Prostate gland (tissue), 2 donors: ENCODE results near the gene GBGT1. TPM values are rescaled to one million over a fixed set of nuclear protein-coding genes. Genes with fewer than 3 reads are reported as not detected.
A peak's percentile ranks its signal among the peaks of the same experiment; 100 is the strongest.

ENCODE experiments used
- DNase-seq: peaks from one replicate; pipeline ENCODE4 v3.0.0-alpha.2; 2019; ENCODE audit warnings: low spot score
- H3K27ac ChIP-seq, 2 donors: fragments of 200-600 bp; sonication (generic); 2 replicates each; pipeline ENCODE4 v1.5.1; 2017 to 2019
- H3K27me3 ChIP-seq: fragments of 200-600 bp; sonication (generic); replicated peaks from 2 replicates; pipeline ENCODE4 v1.5.1; 2019; ENCODE audit not compliant: insufficient read depth
- H3K36me3 ChIP-seq, 2 donors: fragments of 200-600 bp; sonication (generic); 1 replicate in 1 of 2; 2 replicates in 1 of 2; pipeline versions ENCODE4 v1.5.1 to v1.8.1; 2017 to 2019
- H3K4me1 ChIP-seq: fragments of 200-600 bp; sonication (generic); replicated peaks from 2 replicates; pipeline ENCODE4 v1.5.1; 2019
- H3K4me3 ChIP-seq, 2 donors: fragments of 200-600 bp; sonication (generic); 2 replicates each; pipeline ENCODE4 v1.5.1; 2017 to 2019
- H3K9me3 ChIP-seq: fragments of 200-600 bp; sonication (generic); 2 replicates; pipeline ENCODE4 v1.5.1; 2017
- POLR2A ChIP-seq: fragments of 450-650 bp; IDR thresholded peaks from one replicate; pipeline ENCODE4 v1.6.1; 2016; ENCODE audit warnings: antibody characterized with exemption, mild to moderate bottlenecking
- POLR2AphosphoS5 ChIP-seq: sonication (generic); formaldehyde crosslinking; IDR thresholded peaks from one replicate; pipeline ENCODE4 v1.6.1; 2017; ENCODE audit warnings: antibody characterized with exemption
- WGBS: methylation state at CpG from one replicate; pipeline ENCODE4 v1.1.5; 2018; 5-methylcytosine and 5-hydroxymethylcytosine counted together
- intact Hi-C: fragments of 100-400 bp; cut with DNase I; formaldehyde crosslinking; loops from one replicate; pipeline ENCODE4 v1.14.2; 2022
- total RNA-seq, 2 donors: library from RNA; depleted of rRNA; stranded (reverse); fragments of >200 nt; gene quantifications; one replicate each; pipeline ENCODE4 v1.1.0, GENCODE V29; 2016
- TF ChIP-seq, protein P1 (sequence below), 4 experiments: fragments of 200-600 bp in 2 of 4; fragments of 450-650 bp in 2 of 4; sonication (generic) in 2 of 4; IDR thresholded peaks; 1 replicate in 3 of 4; 2 replicates in 1 of 4; pipeline ENCODE4 v1.5.1; 2016 to 2019; ENCODE audit warnings: antibody characterized with exemption in 4 of 4, mild to moderate bottlenecking in 2 of 4, moderate library complexity in 2 of 4

Gene GBGT1
- total RNA-seq, 2 donors from 2014 or later, result 10.7 to 14.0 TPM

DNA sequence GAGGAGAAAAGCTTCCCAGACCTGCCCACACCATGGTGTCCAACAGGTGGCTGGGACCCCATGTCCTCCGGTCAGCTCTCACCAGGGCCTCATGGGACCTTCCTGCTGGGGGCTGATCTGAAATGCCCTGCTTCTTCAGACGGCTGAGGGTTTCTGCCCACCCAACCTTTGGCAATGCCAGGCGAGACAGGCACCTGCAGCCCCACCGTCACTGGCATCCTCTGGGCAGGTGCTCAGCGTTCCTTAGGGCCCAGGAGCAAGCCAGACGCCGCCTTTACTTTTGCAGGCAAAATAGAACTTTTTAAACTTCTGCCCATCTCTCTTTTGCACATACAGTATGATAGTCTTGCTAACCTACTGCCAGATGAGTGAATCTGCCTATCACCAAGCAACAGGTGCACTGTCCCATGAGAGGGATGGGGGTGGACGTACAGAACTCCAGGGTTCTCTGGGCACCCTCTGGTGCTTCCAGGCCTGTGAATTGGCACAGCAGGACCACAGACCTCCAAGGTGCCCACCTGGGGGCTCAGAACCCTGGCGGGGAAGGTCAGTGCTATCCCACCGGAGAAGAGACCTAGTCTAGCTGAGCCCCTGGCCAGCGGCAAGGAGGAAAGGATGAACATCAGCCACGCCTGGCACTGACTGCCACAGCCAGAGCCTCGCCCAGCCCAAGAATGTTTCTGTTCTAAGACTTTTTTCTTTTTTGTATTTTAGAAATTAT lies 37.9 kb upstream of the GBGT1 start:
- whole genome bisulfite sequencing, result 76% methylated on average over 13 of the region's 13 CpGs
- no peaks in the 10 kb centered on the region for H3K27me3 ChIP-seq
- H3K36me3 ChIP-seq, result no peaks in the 10 kb centered on the region
- no peak overlapping the region for H3K4me3 ChIP-seq
- no peak for TF ChIP-seq POLR2AphosphoS5
- TF ChIP-seq POLR2A, result no peak
- TF ChIP-seq, protein P1, sequence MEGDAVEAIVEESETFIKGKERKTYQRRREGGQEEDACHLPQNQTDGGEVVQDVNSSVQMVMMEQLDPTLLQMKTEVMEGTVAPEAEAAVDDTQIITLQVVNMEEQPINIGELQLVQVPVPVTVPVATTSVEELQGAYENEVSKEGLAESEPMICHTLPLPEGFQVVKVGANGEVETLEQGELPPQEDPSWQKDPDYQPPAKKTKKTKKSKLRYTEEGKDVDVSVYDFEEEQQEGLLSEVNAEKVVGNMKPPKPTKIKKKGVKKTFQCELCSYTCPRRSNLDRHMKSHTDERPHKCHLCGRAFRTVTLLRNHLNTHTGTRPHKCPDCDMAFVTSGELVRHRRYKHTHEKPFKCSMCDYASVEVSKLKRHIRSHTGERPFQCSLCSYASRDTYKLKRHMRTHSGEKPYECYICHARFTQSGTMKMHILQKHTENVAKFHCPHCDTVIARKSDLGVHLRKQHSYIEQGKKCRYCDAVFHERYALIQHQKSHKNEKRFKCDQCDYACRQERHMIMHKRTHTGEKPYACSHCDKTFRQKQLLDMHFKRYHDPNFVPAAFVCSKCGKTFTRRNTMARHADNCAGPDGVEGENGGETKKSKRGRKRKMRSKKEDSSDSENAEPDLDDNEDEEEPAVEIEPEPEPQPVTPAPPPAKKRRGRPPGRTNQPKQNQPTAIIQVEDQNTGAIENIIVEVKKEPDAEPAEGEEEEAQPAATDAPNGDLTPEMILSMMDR (IDR thresholded peaks at IDR 0.05), result no peak
- no peak for DNase-seq
- no peaks in the 10 kb centered on the region for H3K4me1 ChIP-seq
- H3K9me3 ChIP-seq, result no peaks in the 10 kb centered on the region
- H3K27ac ChIP-seq, result no peak overlapping the region
- intact Hi-C loops, result no loop called here

DNA sequence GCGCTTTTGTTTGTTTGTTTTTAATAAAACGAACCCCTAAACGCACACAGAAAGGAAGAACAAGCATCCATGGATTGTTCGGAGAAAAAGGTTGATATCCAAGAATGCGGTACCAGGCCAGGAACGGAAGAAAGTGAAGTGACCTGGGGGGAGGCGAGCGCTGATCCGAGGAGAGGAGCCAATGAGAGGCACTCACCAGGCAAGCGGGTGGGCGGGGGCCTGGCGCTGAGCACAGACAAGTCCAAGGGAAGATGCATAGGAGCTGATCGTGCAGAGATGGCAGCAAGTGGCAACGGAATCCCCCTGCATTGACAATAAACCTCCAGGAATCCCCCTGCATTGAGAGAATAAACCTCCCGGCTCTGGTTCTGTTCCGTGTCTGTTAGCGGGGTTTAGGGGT lies 36.9 kb upstream of the GBGT1 start:
- Histone ChIP-seq H3K27ac (no peak overlapping the region), H3K36me3 (no peaks in the 10 kb centered on the region), H3K9me3 (no peaks in the 10 kb centered on the region), H3K4me1 (no peaks in the 10 kb centered on the region), H3K27me3 (no peaks in the 10 kb centered on the region), H3K4me3 (no peak overlapping the region)
- intact Hi-C loops, result no loop called here
- 87% methylated on average over 17 of the region's 17 CpGs for WGBS
- no peak for DNase-seq
- no peak for TF ChIP-seq POLR2A
- no peak for TF ChIP-seq POLR2AphosphoS5
- TF ChIP-seq, protein P1 (IDR thresholded peaks at IDR 0.05), result no peak

DNA sequence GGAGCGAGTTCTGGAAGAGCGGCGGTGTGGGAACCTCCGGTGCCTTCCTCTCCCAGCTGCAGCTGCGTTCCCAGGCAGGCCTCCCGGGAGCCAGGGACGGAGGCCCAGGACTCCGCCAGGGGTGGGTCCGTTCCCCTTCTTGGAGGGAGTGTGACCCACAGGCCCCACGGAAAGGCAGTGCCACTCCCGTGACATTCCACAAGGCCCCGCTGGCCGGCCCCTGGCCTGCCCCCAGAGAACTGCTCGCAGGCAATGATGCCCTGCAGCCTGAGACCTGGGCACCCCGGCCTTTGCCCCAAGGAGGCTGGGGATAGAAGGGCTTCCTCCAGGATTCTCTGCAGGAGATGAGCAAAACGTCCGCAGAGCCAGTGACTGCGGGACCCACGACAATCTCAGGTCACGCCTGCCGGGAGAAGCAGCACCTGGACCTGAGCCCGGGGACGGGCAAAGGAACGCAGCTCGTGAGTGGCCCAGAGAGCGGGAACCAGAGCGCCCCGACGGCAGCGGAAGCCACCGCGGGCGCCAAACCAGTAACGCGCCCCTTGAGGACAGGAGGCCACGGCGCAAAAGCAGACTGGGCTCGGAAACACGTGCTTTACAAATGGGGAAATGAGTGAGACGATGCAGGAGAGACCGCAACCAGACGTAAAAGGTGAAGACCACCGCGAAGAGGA lies 36.1 kb upstream of the GBGT1 start:
- H3K4me3 ChIP-seq, result peak overlapping the region; percentile 8 to 10
- WGBS, result 52% methylated on average over 43 of the region's 44 CpGs
- H3K4me1 ChIP-seq, result no peaks in the 10 kb centered on the region
- intact Hi-C loops, result no loop called here
- no peaks in the 10 kb centered on the region for H3K9me3 ChIP-seq
- H3K36me3 ChIP-seq, result no peaks in the 10 kb centered on the region
- TF ChIP-seq, protein P1 (IDR thresholded peaks at IDR 0.05), result no peak
- TF ChIP-seq POLR2AphosphoS5, result no peak
- no peak for TF ChIP-seq POLR2A
- no peaks in the 10 kb centered on the region for H3K27me3 ChIP-seq
- DNase-seq, result no peak
- no peak overlapping the region for H3K27ac ChIP-seq

DNA sequence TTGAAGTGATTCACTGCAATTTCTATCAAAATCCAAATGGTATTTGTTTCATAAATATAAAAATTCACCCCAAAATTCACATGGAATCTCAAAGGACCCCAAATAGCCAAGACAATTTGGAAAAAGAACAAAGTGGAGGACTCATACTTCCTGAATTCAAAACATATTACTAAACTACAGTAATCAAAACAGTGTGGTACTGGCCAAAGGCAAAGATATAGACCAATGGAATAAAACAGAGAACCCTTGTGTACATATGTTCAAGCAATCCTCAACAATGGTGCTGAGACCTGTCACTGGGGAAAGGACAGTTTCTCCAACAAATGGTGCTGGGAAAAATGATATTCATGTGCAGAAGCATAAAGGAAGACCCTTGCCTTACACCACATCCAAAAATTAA lies 31.3 kb upstream of the GBGT1 start:
- Histone ChIP-seq H3K4me1 (no peaks in the 10 kb centered on the region), H3K27me3 (no peaks in the 10 kb centered on the region), H3K36me3 (no peaks in the 10 kb centered on the region), H3K9me3 (no peaks in the 10 kb centered on the region), H3K27ac (no peak overlapping the region), H3K4me3 (no peak overlapping the region)
- intact Hi-C loops, result no loop called here
- TF ChIP-seq POLR2AphosphoS5 (no peak), POLR2A (no peak)
- TF ChIP-seq, protein P1 (IDR thresholded peaks at IDR 0.05), result no peak
- DNase-seq, result no peak

DNA sequence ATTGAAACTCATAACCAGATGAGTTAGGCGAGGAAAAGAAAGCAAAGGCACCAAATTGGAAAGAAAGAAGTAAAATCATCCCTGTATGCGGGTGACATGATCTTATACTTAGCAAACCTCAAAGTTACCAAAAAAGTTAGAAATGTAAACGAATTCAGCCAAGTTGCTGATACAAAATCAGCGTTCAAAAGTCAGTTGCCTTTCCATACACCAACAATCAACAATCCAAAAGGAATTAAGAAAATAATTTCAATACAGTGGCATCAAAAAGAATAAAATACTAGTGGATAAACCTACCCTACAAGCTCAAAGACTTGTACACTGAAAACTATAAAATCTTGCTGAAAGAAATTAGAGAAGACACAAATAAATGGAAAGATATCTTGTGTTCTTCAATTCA lies 30.9 kb upstream of the GBGT1 start:
- no peak for TF ChIP-seq POLR2A

More for the DNA sequence above, 30.9 kb upstream of the GBGT1 start:
- no peaks in the 10 kb centered on the region for H3K36me3 ChIP-seq
- no peaks in the 10 kb centered on the region for H3K27me3 ChIP-seq
- 84% methylated on average over 4 of the region's 4 CpGs for WGBS
- no peak for DNase-seq
- no peak overlapping the region for H3K4me3 ChIP-seq
- H3K27ac ChIP-seq, result no peak overlapping the region
- intact Hi-C loops, result no loop called here
- H3K9me3 ChIP-seq, result no peaks in the 10 kb centered on the region
- no peaks in the 10 kb centered on the region for H3K4me1 ChIP-seq
